Suppressor macrophage (primary cell): ENCODE data around the gene RAP1B.
"Not testable (repeated sequence)": the region's sequence is repeated elsewhere in the genome, so short reads cannot be mapped to it uniquely, and the experiment has no call there.

Source experiments
- DNase-seq, 4 experiments: peaks; one replicate each; pipeline ENCODE4 v3.0.0-alpha.2; 2020 to 2022

The RAP1B gene

GRCh38 chr12:68637439-68637838, 26.7 kb downstream of the RAP1B start:
- not testable (repeated sequence) for DNase-seq

- no peak for DNase-seq
Measured at GRCh38 chr12:68638171-68638570, 27.5 kb downstream of the RAP1B start.

GRCh38 chr12:68638721-68639395, 28.2 kb downstream of the RAP1B start:
- no peak for DNase-seq

- DNase-seq, result no peak
Measured at GRCh38 chr12:68639396-68639767, 28.7 kb downstream of the RAP1B start.

GRCh38 chr12:68641138-68641537, 30.4 kb downstream of the RAP1B start:
- no peak for DNase-seq

GRCh38 chr12:68646484-68646883, 35.8 kb downstream of the RAP1B start:
- DNase-seq, result no peak

- DNase-seq, result no peak
Measured at GRCh38 chr12:68647507-68647906, 36.8 kb downstream of the RAP1B start.

- DNase-seq, result no peak
Measured at GRCh38 chr12:68648179-68648578, 37.5 kb downstream of the RAP1B start.

- no peak for DNase-seq
Measured at GRCh38 chr12:68665016-68665569, 54.4 kb downstream of the RAP1B start.

- no peak for DNase-seq
Measured at GRCh38 chr12:68667291-68667690, 56.6 kb downstream of the RAP1B start.

- no peak for DNase-seq
Measured at GRCh38 chr12:68667896-68668295, 57.2 kb downstream of the RAP1B start.

GRCh38 chr12:68671179-68671578, 60.5 kb downstream of the RAP1B start:
- DNase-seq, result no peak

GRCh38 chr12:68673788-68674187, 63.1 kb downstream of the RAP1B start:
- DNase-seq, result no peak

GRCh38 chr12:68674376-68674775, 63.7 kb downstream of the RAP1B start:
- DNase-seq, result no peak

GRCh38 chr12:68675101-68675842, 64.6 kb downstream of the RAP1B start:
- DNase-seq, result no peak

- not testable (repeated sequence) for DNase-seq
Measured at GRCh38 chr12:68676854-68677253, 66.2 kb downstream of the RAP1B start.

GRCh38 chr12:68686262-68686594, 75.5 kb downstream of the RAP1B start:
- DNase-seq, result no peak

GRCh38 chr12:68686595-68687521, 76.2 kb downstream of the RAP1B start, which contains the start of gene NUP107:
Gene NUP107, plus strand, starts transcription at chr12:68686978. Its CDS starts 88 bp downstream, at chr12:68687066.
- peak; percentile 98 to 99 (median 98) for DNase-seq

- DNase-seq, result no peak
Measured at GRCh38 chr12:68695454-68695853, 84.8 kb downstream of the RAP1B start.

GRCh38 chr12:68699486-68699885, 88.8 kb downstream of the RAP1B start:
- no peak for DNase-seq
